Nephron (organoid): ENCODE data around the gene CASP7.

Source experiments
- H3K27ac Mint-ChIP-seq, 3 experiments: 2 replicates each; pipeline ENCODE4 v1.8.0; 2020; ENCODE audit warnings: mixed read lengths in 3 of 3, mild to moderate bottlenecking in 2 of 3, moderate library complexity in 1 of 3
- H3K27me3 Mint-ChIP-seq: 2 replicates; pipeline ENCODE4 v1.8.0; 2021; ENCODE audit warnings: low read depth, mild to moderate bottlenecking, moderate library complexity, mixed read lengths
- H3K36me3 Mint-ChIP-seq: 2 replicates; pipeline ENCODE4 v1.8.0; 2020; ENCODE audit warnings: low read depth, mixed read lengths
- H3K4me1 Mint-ChIP-seq: 2 replicates; pipeline ENCODE4 v1.8.0; 2020; ENCODE audit warnings: mixed read lengths
- H3K4me3 Mint-ChIP-seq, 3 experiments: 2 replicates each; pipeline ENCODE4 v1.8.0; 2020; ENCODE audit warnings: mild to moderate bottlenecking in 3 of 3, mixed read lengths in 3 of 3, moderate library complexity in 2 of 3
- H3K9me3 Mint-ChIP-seq: 2 replicates; pipeline ENCODE4 v1.8.0; 2020; ENCODE audit warnings: mixed read lengths
- TF ChIP-seq, protein P1 (sequence below), 3 experiments: fragments of 200-600 bp; sonication (generic); IDR thresholded peaks; one replicate each; pipeline ENCODE4 v1.5.0; 2021; ENCODE audit warnings: antibody characterized with exemption in 3 of 3; ENCODE audit not compliant: unreplicated experiment in 3 of 3

The CASP7 gene

GRCh38 chr10:113716109-113716910 is 36.6 kb downstream of the CASP7 start:
- TF ChIP-seq, protein P1, sequence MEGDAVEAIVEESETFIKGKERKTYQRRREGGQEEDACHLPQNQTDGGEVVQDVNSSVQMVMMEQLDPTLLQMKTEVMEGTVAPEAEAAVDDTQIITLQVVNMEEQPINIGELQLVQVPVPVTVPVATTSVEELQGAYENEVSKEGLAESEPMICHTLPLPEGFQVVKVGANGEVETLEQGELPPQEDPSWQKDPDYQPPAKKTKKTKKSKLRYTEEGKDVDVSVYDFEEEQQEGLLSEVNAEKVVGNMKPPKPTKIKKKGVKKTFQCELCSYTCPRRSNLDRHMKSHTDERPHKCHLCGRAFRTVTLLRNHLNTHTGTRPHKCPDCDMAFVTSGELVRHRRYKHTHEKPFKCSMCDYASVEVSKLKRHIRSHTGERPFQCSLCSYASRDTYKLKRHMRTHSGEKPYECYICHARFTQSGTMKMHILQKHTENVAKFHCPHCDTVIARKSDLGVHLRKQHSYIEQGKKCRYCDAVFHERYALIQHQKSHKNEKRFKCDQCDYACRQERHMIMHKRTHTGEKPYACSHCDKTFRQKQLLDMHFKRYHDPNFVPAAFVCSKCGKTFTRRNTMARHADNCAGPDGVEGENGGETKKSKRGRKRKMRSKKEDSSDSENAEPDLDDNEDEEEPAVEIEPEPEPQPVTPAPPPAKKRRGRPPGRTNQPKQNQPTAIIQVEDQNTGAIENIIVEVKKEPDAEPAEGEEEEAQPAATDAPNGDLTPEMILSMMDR (IDR thresholded peaks at IDR 0.05; ENCODE audit: unreplicated experiment in 3 of 3): no peak
- peaks cover 6% of the 10 kb centered on the region for H3K4me1 Mint-ChIP-seq
- no peak overlapping the region for H3K27ac Mint-ChIP-seq
- H3K27me3 Mint-ChIP-seq: peaks cover 4% of the 10 kb centered on the region
- peaks cover 4% of the 10 kb centered on the region for H3K9me3 Mint-ChIP-seq
- H3K4me3 Mint-ChIP-seq: no peak overlapping the region
- peaks cover 25% of the 10 kb centered on the region for H3K36me3 Mint-ChIP-seq

- H3K4me3 Mint-ChIP-seq: no peak overlapping the region
- no peaks in the 10 kb centered on the region for H3K4me1 Mint-ChIP-seq
- peaks cover 36% of the 10 kb centered on the region for H3K36me3 Mint-ChIP-seq
- TF ChIP-seq, protein P1 (IDR thresholded peaks at IDR 0.05; ENCODE audit: unreplicated experiment in 3 of 3): no peak
- H3K27me3 Mint-ChIP-seq: no peaks in the 10 kb centered on the region
- H3K27ac Mint-ChIP-seq: no peak overlapping the region
- peaks cover 4% of the 10 kb centered on the region for H3K9me3 Mint-ChIP-seq
Measured at GRCh38 chr10:113718969-113719822, 39.5 kb downstream of the CASP7 start.

- TF ChIP-seq, protein P1 (IDR thresholded peaks at IDR 0.05; ENCODE audit: unreplicated experiment in 3 of 3): no peak
- Mint-ChIP-seq H3K27ac (no peak overlapping the region), H3K27me3 (no peaks in the 10 kb centered on the region), H3K36me3 (peaks cover 39% of the 10 kb centered on the region), H3K4me1 (no peaks in the 10 kb centered on the region), H3K4me3 (no peak overlapping the region), H3K9me3 (peaks cover 4% of the 10 kb centered on the region)
Measured at GRCh38 chr10:113720386-113720785, 40.7 kb downstream of the CASP7 start.

DNA sequence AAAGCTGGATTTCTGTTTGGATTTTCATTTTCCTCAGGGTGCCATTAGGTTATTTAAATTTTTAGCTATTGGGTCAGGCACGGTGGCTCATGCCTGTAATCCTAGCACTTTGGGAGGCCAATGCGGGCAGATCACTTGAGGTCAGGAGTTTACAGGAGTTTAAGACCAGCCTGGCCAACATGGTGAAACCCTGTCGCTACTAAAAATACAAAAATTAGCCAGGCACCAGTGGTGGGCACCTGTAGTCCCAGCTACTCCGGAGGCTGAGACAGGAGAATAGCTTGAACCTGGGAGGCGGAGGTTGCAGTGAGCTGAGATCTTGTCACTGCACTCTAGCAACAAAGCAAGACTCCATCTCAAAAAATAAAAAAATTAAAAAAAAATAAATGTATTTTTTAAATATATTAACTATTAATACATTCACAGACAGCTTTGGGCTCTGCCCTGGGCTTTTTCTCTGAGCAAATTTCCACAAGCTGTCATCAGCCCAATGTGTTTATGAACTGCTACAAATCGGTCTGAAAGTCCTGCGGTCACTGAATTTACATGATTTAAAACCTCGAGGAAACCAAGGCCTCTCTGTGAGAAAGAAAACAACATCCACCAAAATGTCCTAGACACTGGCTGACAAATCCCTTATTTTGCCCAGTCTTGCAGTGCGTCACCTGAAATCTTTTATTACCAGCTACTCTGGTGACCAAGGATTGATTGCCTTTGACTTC is 52.6 kb downstream of the CASP7 start:
- Mint-ChIP-seq H3K9me3 (no peaks in the 10 kb centered on the region), H3K4me3 (no peak overlapping the region), H3K27ac (no peak overlapping the region), H3K4me1 (no peaks in the 10 kb centered on the region), H3K36me3 (peaks cover 21% of the 10 kb centered on the region), H3K27me3 (peaks cover 5% of the 10 kb centered on the region)
- TF ChIP-seq, protein P1 (IDR thresholded peaks at IDR 0.05; ENCODE audit: unreplicated experiment in 3 of 3): no peak

GRCh38 chr10:113732966-113733365 is 53.3 kb downstream of the CASP7 start:
- Mint-ChIP-seq H3K4me3 (no peak overlapping the region), H3K9me3 (no peaks in the 10 kb centered on the region), H3K36me3 (peaks cover 18% of the 10 kb centered on the region), H3K27me3 (peaks cover 5% of the 10 kb centered on the region), H3K27ac (no peak overlapping the region), H3K4me1 (no peaks in the 10 kb centered on the region)
- TF ChIP-seq, protein P1 (IDR thresholded peaks at IDR 0.05; ENCODE audit: unreplicated experiment in 3 of 3): no peak
